Fibroblast of lung (primary cell): ENCODE results near the gene PLEKHA1. TPM values are rescaled to one million over a fixed set of nuclear protein-coding genes. Genes with fewer than 3 reads are reported as not detected.

ENCODE experiments used
- DNase-seq, 2 donors: peaks; one replicate each; pipeline versions ENCODE4 v3.0.0 to v3.0.0-alpha.2; 2010; ENCODE audit warnings: low read depth in 2 of 2
- H2AFZ ChIP-seq: 2 replicates; pipeline ENCODE4 v1.5.1; 2012; ENCODE audit warnings: low read length, control low read depth, inconsistent platforms
- H3K27ac ChIP-seq: 2 replicates; pipeline ENCODE4 v1.5.1; 2011; ENCODE audit warnings: low read length, control low read depth; ENCODE audit not compliant: insufficient read depth
- H3K27me3 ChIP-seq: 2 replicates; pipeline ENCODE4 v1.5.1; 2011; ENCODE audit warnings: mild to moderate bottlenecking, low read length; ENCODE audit not compliant: control insufficient read depth, insufficient read depth
- H3K36me3 ChIP-seq: 2 replicates; pipeline ENCODE4 v1.5.1; 2011; ENCODE audit warnings: low read length; ENCODE audit not compliant: control insufficient read depth, insufficient read depth
- H3K4me1 ChIP-seq: 2 replicates; pipeline ENCODE4 v1.5.1; 2011; ENCODE audit warnings: low read length; ENCODE audit not compliant: control insufficient read depth, insufficient read depth; ENCODE audit errors: extremely low read depth
- H3K4me2 ChIP-seq: 2 replicates; pipeline ENCODE4 v1.5.1; 2011; ENCODE audit warnings: low read length, control low read depth; ENCODE audit not compliant: insufficient read depth; ENCODE audit errors: extremely low read depth
- H3K4me3 ChIP-seq, 4 experiments: fragments of 200-600 bp in 1 of 4; sonication (generic) in 1 of 4; replicated peaks in 1 of 4; 2 replicates each; pipeline ENCODE4 v1.5.1; 2011 to 2016; ENCODE audit warnings: low read length in 4 of 4, low read depth in 3 of 4, mild to moderate bottlenecking in 3 of 4, control low read depth in 2 of 4, inconsistent platforms in 1 of 4, mixed read lengths in 1 of 4; ENCODE audit not compliant: insufficient read depth in 1 of 4; ENCODE audit errors: control extremely low read depth in 1 of 4
- H3K79me2 ChIP-seq: 2 replicates; pipeline ENCODE4 v1.5.1; 2012; ENCODE audit warnings: mild to moderate bottlenecking, low read length, inconsistent platforms; ENCODE audit not compliant: control insufficient read depth, insufficient read depth
- H3K9ac ChIP-seq: 2 replicates; pipeline ENCODE4 v1.5.1; 2011; ENCODE audit warnings: mild to moderate bottlenecking, low read length, control low read depth; ENCODE audit not compliant: insufficient read depth
- H3K9me3 ChIP-seq: 2 replicates; pipeline ENCODE4 v1.5.1; 2012; ENCODE audit warnings: low read depth, low read length; ENCODE audit not compliant: control insufficient read depth, insufficient read depth
- H4K20me1 ChIP-seq: 2 replicates; pipeline ENCODE4 v1.5.1; 2011; ENCODE audit warnings: low read length; ENCODE audit not compliant: control insufficient read depth, insufficient read depth; ENCODE audit errors: extremely low read depth
- EZH2 ChIP-seq: IDR thresholded peaks from 2 replicates; pipeline ENCODE4 v1.5.1; 2012; ENCODE audit warnings: low read length, control low read depth, mild to moderate bottlenecking; ENCODE audit errors: missing control alignments
- polyA plus RNA-seq, 2 donors: library from polyadenylated mRNA; depleted of rRNA in 1 of 2; stranded (reverse) in 1 of 2; unstranded in 1 of 2; fragments of >200 nt; gene quantifications; 2 replicates each; pipeline ENCODE4 v1.2.1, GENCODE V29; 2011 to 2012; ENCODE audit warnings: missing spikeins in 1 of 2
- total RNA-seq: library from RNA; depleted of rRNA; stranded (reverse); fragments of >200 nt; gene quantifications from 2 replicates; pipeline ENCODE4 v1.2.1, GENCODE V29; 2014
- TF ChIP-seq, protein P1 (sequence below), 2 donors: IDR thresholded peaks in 1 of 2; conservative IDR thresholded peaks in 1 of 2; 1 replicate in 1 of 2; 2 replicates in 1 of 2; pipeline ENCODE4 v1.5.1; 2011 to 2012; ENCODE audit warnings: low read length in 2 of 2, control low read depth in 1 of 2, inconsistent platforms in 1 of 2, low read depth in 1 of 2, mild to moderate bottlenecking in 1 of 2

Gene PLEKHA1
- total and polyA plus RNA-seq, 2 donors (not counting 1 experiment from before 2014, with no cell fraction given), result 14.4 to 37.9 TPM

DNA sequence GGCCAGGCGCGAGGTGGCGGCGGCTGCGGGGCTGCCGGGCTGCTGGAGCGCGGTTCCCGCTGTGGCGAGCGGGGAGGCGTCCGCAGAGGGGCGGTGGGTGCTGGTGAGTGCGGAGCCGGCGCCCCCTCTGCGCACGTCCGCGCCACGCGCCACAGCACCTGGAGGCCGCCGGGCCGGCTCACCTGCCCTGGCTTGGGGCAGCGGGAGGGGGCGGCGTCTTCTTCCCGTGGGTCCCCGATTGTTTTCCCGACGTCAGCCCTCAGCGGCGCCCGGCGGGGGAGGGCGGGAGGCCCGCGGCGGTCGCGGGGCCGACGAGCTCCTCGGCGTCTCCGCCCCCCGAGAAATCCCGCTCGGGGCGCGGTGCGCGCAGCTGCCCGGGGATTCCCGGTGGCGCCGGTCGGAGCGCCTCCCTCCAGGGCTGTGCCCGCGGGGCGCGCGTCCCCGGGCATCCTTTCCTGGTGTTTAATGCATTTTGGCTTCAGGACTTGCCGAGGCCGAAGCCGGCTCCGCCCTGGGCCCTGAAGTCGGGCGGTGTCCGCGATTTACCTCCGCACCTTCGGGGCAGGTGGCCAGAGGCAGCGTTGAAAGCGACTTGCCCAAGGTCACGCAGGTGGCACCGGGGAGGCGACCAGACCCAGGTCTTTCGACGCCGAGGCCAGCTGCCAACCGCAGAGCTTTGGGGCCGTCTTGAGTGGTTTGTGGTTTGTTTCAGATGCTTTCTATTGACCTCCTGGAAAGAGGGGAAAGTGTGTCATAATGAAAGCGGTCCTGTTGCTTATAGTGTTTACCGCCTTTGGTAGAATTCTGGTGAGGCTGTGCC lies 561 bp downstream of the PLEKHA1 start:
- H3K27ac ChIP-seq, result peak overlapping the region; percentile 81
- H3K4me3 ChIP-seq, result peak overlapping the region; percentile 77 to 88 (median 81)
- H3K9ac ChIP-seq, result peak overlapping the region; percentile 74
- H2AFZ ChIP-seq, result peak overlapping the region; percentile 74
- H3K36me3 ChIP-seq, result no peaks in the 10 kb centered on the region
- H3K27me3 ChIP-seq, result no peaks in the 10 kb centered on the region
- no peaks in the 10 kb centered on the region for H3K79me2 ChIP-seq
- H4K20me1 ChIP-seq, result no peaks in the 10 kb centered on the region
- TF ChIP-seq, protein P1, sequence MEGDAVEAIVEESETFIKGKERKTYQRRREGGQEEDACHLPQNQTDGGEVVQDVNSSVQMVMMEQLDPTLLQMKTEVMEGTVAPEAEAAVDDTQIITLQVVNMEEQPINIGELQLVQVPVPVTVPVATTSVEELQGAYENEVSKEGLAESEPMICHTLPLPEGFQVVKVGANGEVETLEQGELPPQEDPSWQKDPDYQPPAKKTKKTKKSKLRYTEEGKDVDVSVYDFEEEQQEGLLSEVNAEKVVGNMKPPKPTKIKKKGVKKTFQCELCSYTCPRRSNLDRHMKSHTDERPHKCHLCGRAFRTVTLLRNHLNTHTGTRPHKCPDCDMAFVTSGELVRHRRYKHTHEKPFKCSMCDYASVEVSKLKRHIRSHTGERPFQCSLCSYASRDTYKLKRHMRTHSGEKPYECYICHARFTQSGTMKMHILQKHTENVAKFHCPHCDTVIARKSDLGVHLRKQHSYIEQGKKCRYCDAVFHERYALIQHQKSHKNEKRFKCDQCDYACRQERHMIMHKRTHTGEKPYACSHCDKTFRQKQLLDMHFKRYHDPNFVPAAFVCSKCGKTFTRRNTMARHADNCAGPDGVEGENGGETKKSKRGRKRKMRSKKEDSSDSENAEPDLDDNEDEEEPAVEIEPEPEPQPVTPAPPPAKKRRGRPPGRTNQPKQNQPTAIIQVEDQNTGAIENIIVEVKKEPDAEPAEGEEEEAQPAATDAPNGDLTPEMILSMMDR (conservative IDR thresholded peaks at IDR 0.05 in 1 of 2, IDR thresholded peaks at IDR 0.05 in 1 of 2; ENCODE audit: low read depth in 1 of 2, low read length in 2 of 2), result no peak
- peak overlapping the region; percentile 88 for H3K4me2 ChIP-seq
- H3K9me3 ChIP-seq, result no peaks in the 10 kb centered on the region
- peaks cover 3% of the 10 kb centered on the region for H3K4me1 ChIP-seq
- DNase-seq, result peak; percentile 52 to 69

DNA sequence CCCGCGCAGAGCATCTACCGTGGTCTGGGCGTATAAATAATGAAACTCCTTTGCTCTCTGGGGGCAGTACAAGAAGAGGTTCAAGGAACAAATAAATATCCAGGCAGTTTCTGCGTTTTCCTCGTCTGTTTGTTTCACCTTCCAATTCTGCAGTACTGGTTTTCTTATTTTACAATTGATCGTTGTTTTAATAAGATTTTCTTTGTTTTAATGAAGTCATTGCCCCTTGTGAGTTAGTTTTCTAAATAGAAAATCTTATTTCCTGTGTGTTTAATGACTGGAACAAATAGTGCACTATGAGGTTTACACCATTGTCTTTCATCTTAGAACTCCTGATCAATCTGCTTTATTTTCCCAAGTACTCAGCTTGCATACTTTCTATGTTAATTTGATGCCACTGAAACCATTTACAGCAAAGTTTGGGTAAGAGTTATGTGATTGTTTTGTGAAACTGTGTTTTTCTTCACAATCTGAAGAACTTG lies 1.2 kb downstream of the PLEKHA1 start:
- Histone ChIP-seq H3K4me3 (peak overlapping the region; percentile 77 to 88 (median 81)), H3K4me1 (peaks cover 3% of the 10 kb centered on the region), H4K20me1 (no peaks in the 10 kb centered on the region), H3K79me2 (no peaks in the 10 kb centered on the region), H3K9ac (peak overlapping the region; percentile 74), H3K9me3 (no peaks in the 10 kb centered on the region), H3K27ac (peak overlapping the region; percentile 81), H3K36me3 (no peaks in the 10 kb centered on the region), H2AFZ (peak overlapping the region; percentile 74), H3K4me2 (peak overlapping the region; percentile 88), H3K27me3 (no peaks in the 10 kb centered on the region)
- TF ChIP-seq EZH2, result no peak
- TF ChIP-seq, protein P1 (conservative IDR thresholded peaks at IDR 0.05 in 1 of 2, IDR thresholded peaks at IDR 0.05 in 1 of 2; ENCODE audit: low read depth in 1 of 2, low read length in 2 of 2), result no peak
- no peak for DNase-seq

DNA sequence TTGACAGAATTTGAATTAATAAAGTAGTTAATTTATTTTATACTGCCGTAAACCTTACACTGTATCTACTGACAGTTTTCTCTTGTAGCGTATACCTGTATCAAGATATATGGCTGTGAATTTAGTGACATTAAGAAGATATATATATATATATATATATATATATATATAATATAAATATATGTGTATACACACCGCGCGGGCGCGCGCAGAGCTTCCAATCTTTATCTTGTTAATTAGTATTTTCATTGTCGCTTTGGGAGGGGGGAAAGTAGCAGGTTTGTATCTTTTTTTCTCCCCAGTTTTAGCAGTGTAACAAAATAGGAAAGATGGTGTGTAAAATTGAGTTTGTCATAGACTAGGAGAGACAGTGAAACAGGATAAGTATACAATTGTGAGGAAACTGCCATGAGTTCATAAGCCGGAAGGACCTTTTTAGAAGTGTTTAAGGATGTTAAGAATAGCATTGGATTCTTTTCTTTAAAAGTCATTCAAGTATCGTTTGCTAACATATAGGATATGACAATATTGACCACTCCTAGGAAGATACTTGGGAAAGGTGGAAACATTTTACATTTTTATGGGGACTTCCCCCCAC lies 2.0 kb downstream of the PLEKHA1 start:
- no peak overlapping the region for H3K4me2 ChIP-seq

More for the DNA sequence above, 2.0 kb downstream of the PLEKHA1 start:
- Histone ChIP-seq H2AFZ (no peak overlapping the region), H3K36me3 (no peaks in the 10 kb centered on the region), H3K9me3 (no peaks in the 10 kb centered on the region), H3K4me3 (no peak overlapping the region), H3K27me3 (no peaks in the 10 kb centered on the region), H3K79me2 (no peaks in the 10 kb centered on the region), H3K4me1 (peaks cover 3% of the 10 kb centered on the region), H3K27ac (no peak overlapping the region), H4K20me1 (no peaks in the 10 kb centered on the region), H3K9ac (no peak overlapping the region)
- TF ChIP-seq EZH2, result no peak
- TF ChIP-seq, protein P1 (conservative IDR thresholded peaks at IDR 0.05 in 1 of 2, IDR thresholded peaks at IDR 0.05 in 1 of 2; ENCODE audit: low read depth in 1 of 2, low read length in 2 of 2), result no peak
- no peak for DNase-seq
